Suprapubic skin (tissue), 3 donors: ENCODE measurements around the gene CCND1.

Experiments
- CTCF ChIP-seq, 2 donors: fragments of 200-600 bp in 1 of 2; fragments of 450-650 bp in 1 of 2; sonication (generic) in 1 of 2; IDR thresholded peaks; one replicate each; pipeline ENCODE4 v1.5.1; 2016 to 2019; ENCODE audit warnings: antibody characterized with exemption in 2 of 2, mild to moderate bottlenecking in 1 of 2, moderate library complexity in 1 of 2
- POLR2A ChIP-seq, 2 donors: fragments of 450-650 bp; IDR thresholded peaks; one replicate each; pipeline ENCODE4 v1.6.1; 2017; ENCODE audit warnings: antibody characterized with exemption in 2 of 2, mild to moderate bottlenecking in 2 of 2, moderate library complexity in 2 of 2

GRCh38 chr11:69625476-69625875 lies 15.5 kb upstream of the CCND1 start:
- TF ChIP-seq CTCF (IDR thresholded peaks at IDR 0.05) = no peak
- no peak for TF ChIP-seq POLR2A (IDR thresholded peaks at IDR 0.05)
